ENCODE results near the gene BPI. TPM values are rescaled to one million over a fixed set of nuclear protein-coding genes. Genes with fewer than 3 reads are reported as not detected.

Gene BPI
- total RNA-seq, 1 experiment from 2014 or later: not detected

DNA sequence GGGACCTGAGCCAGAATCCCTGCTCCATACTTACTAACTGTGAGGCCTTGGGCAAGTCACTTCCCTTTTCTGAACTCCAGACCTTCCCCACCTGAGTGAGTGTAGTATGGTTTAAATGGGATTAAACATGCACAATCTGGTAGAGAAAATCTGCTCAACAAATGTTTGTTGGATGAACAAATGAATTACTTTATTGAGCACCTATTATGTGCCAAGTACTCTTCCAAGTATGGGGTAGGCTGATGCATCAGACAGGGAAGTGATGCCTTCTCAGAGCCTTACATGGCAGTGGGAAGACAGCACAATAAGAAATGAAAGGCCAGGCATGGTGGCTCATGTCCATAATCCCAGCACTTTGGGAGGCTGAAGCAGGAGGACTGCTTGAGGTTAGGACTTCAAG, 27.3 kb downstream of the BPI start:
- intact Hi-C loops (cut with micrococcal nuclease; ENCODE audit: unreplicated experiment): no loop called here
- Mint-ChIP-seq H3K27ac (ENCODE audit: unreplicated experiment) (no peak overlapping the region), H3K4me3 (ENCODE audit: unreplicated experiment) (no peak overlapping the region), H3K9me3 (ENCODE audit: unreplicated experiment) (no peaks in the 10 kb centered on the region), H3K27me3 (ENCODE audit: insufficient read depth, unreplicated experiment) (peaks cover 21% of the 10 kb centered on the region), H3K36me3 (ENCODE audit: insufficient read depth, unreplicated experiment) (no peaks in the 10 kb centered on the region), H3K4me1 (ENCODE audit: low read depth, unreplicated experiment) (no peaks in the 10 kb centered on the region)
- H3K9me3 ChIP-seq: no peaks in the 10 kb centered on the region
- H3K4me3 ChIP-seq (ENCODE audit: low read depth, low read length): no peak overlapping the region
- CTCF ChIA-PET: interaction anchor here (1.1 to 1.5 kb wide), 2 partner anchors 9 to 78 kb away, joined by 3 to 4 read pairs; no protein-coding TSS in a partner anchor
- BruUV-seq (replicated peaks): no TSS peak
- TF ChIP-seq, protein P1, sequence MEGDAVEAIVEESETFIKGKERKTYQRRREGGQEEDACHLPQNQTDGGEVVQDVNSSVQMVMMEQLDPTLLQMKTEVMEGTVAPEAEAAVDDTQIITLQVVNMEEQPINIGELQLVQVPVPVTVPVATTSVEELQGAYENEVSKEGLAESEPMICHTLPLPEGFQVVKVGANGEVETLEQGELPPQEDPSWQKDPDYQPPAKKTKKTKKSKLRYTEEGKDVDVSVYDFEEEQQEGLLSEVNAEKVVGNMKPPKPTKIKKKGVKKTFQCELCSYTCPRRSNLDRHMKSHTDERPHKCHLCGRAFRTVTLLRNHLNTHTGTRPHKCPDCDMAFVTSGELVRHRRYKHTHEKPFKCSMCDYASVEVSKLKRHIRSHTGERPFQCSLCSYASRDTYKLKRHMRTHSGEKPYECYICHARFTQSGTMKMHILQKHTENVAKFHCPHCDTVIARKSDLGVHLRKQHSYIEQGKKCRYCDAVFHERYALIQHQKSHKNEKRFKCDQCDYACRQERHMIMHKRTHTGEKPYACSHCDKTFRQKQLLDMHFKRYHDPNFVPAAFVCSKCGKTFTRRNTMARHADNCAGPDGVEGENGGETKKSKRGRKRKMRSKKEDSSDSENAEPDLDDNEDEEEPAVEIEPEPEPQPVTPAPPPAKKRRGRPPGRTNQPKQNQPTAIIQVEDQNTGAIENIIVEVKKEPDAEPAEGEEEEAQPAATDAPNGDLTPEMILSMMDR (IDR thresholded peaks at IDR 0.05; ENCODE audit: insufficient read depth in 1 of 2, low read depth in 1 of 2, low read length in 1 of 2, severe bottlenecking in 1 of 2, unreplicated experiment in 1 of 2): no peak
- no peaks in the 10 kb centered on the region for H3K27me3 ChIP-seq (replicated peaks; ENCODE audit: control insufficient read depth, insufficient read depth, low read length)
- H3K4me1 ChIP-seq: peaks cover 6% of the 10 kb centered on the region; the same call in 1 of the 2 replicates
- H3K36me3 ChIP-seq (ENCODE audit: control insufficient read depth, insufficient read depth, low read length): no peaks in the 10 kb centered on the region
- no peak for DNase-seq
- POLR2A ChIA-PET: no interaction called here

DNA sequence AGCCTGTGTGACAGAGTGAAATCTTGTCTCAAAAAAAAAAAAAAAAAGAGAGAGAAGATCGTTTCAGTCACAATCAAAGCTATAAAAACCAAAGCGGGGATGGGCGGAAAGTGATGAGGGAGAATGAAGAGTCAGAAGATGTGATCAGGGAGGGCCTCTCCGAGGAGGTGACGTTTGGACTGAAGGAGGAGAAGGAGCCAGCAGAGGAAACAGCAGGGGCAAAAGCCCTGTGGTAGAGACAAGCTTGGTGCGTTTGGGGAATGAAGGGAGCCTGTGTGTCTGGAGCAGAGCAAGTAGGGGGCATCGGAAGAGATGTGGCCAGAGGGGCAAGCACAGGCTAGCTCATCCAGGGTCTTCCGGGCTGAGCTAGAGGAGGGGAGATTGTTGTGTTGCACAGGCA, 27.9 kb downstream of the BPI start:
- H3K27me3 ChIP-seq (replicated peaks; ENCODE audit: control insufficient read depth, insufficient read depth, low read length): no peaks in the 10 kb centered on the region
- H3K36me3 ChIP-seq (ENCODE audit: control insufficient read depth, insufficient read depth, low read length): no peaks in the 10 kb centered on the region
- no peaks in the 10 kb centered on the region for H3K9me3 ChIP-seq
- no peak overlapping the region for H3K4me3 Mint-ChIP-seq (ENCODE audit: unreplicated experiment)
- peaks cover 6% of the 10 kb centered on the region; the same call in 1 of the 2 replicates for H3K4me1 ChIP-seq
- DNase-seq: no peak
- no peak overlapping the region for H3K4me3 ChIP-seq (ENCODE audit: low read depth, low read length)
- BruUV-seq (replicated peaks): no TSS peak
- H3K27me3 Mint-ChIP-seq (ENCODE audit: insufficient read depth, unreplicated experiment): peaks cover 22% of the 10 kb centered on the region
- intact Hi-C loops (cut with micrococcal nuclease; ENCODE audit: unreplicated experiment): no loop called here
- no peaks in the 10 kb centered on the region for H3K36me3 Mint-ChIP-seq (ENCODE audit: insufficient read depth, unreplicated experiment)
- CTCF ChIA-PET: interaction anchor here (1.0 to 1.5 kb wide), 3 partner anchors 10 to 111 kb away, joined by 3 to 6 read pairs (median 4); no protein-coding TSS in a partner anchor
- POLR2A ChIA-PET: no interaction called here
- TF ChIP-seq, protein P1 (IDR thresholded peaks at IDR 0.05; ENCODE audit: insufficient read depth in 1 of 2, low read depth in 1 of 2, low read length in 1 of 2, severe bottlenecking in 1 of 2, unreplicated experiment in 1 of 2): no peak
- H3K4me1 Mint-ChIP-seq (ENCODE audit: low read depth, unreplicated experiment): no peaks in the 10 kb centered on the region
- H3K27ac Mint-ChIP-seq (ENCODE audit: unreplicated experiment): no peak overlapping the region
- no peaks in the 10 kb centered on the region for H3K9me3 Mint-ChIP-seq (ENCODE audit: unreplicated experiment)

DNA sequence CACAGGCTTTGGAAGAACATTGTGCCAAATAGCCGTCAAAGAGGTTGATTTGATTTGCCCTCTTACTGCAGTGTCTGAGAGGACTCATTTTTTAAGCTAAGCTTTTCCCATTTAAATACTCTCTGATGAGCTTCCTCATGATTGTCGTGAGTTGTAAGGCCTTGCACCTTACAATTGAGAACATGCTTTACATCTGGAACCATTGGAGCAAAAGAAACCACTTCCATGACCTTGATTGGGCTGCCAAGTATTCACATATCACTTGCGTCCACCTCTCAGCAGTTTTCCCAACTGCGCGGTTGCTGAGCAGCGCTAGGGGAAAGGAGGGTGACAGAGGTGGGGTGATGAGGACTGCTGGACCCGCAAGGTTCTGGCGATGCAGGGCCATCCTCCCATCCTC, 30.1 kb downstream of the BPI start:
- no peaks in the 10 kb centered on the region for H3K27me3 ChIP-seq (replicated peaks; ENCODE audit: control insufficient read depth, insufficient read depth, low read length)
- Mint-ChIP-seq H3K9me3 (ENCODE audit: unreplicated experiment) (peaks cover 12% of the 10 kb centered on the region), H3K36me3 (ENCODE audit: insufficient read depth, unreplicated experiment) (no peaks in the 10 kb centered on the region), H3K27me3 (ENCODE audit: insufficient read depth, unreplicated experiment) (peaks cover 18% of the 10 kb centered on the region), H3K27ac (ENCODE audit: unreplicated experiment) (no peak overlapping the region), H3K4me1 (ENCODE audit: low read depth, unreplicated experiment) (peaks cover 2% of the 10 kb centered on the region), H3K4me3 (ENCODE audit: unreplicated experiment) (no peak overlapping the region)
- peaks cover 6% of the 10 kb centered on the region; the same call in 1 of the 2 replicates for H3K4me1 ChIP-seq
- TF ChIP-seq, protein P1 (IDR thresholded peaks at IDR 0.05; ENCODE audit: insufficient read depth in 1 of 2, low read depth in 1 of 2, low read length in 1 of 2, severe bottlenecking in 1 of 2, unreplicated experiment in 1 of 2): no peak
- peaks cover 5% of the 10 kb centered on the region for H3K9me3 ChIP-seq
- POLR2A ChIA-PET: no interaction called here
- no peaks in the 10 kb centered on the region for H3K36me3 ChIP-seq (ENCODE audit: control insufficient read depth, insufficient read depth, low read length)
- CTCF ChIA-PET: no interaction called here
- no peak overlapping the region for H3K4me3 ChIP-seq (ENCODE audit: low read depth, low read length)
- intact Hi-C loops (cut with micrococcal nuclease; ENCODE audit: unreplicated experiment): no loop called here
- BruUV-seq (replicated peaks): no TSS peak
- no peak for DNase-seq
